H1 (cell line): ENCODE measurements around the gene TXNRD2. TPM values are rescaled to one million over a fixed set of nuclear protein-coding genes. Genes with fewer than 3 reads are reported as not detected.

ENCODE experiments used
- CTCF ChIA-PET: fragments of 300-600 bp; sonication (Branson Sonifier 250); formaldehyde crosslinking; loops from one replicate; lab custom pipeline; 2021; ENCODE audit not compliant: partially characterized antibody; lab: Charles Lee
- POLR2A ChIA-PET: fragments of 300-600 bp; sonication (Branson Sonifier 250); formaldehyde crosslinking; loops from one replicate; lab custom pipeline; 2021; ENCODE audit warnings: inconsistent platforms; ENCODE audit not compliant: partially characterized antibody; lab: Charles Lee
- DNase-seq, 2 experiments: peaks; one replicate each; pipeline versions ENCODE4 v3.0.0 to v3.0.0-alpha.2; 2010 to 2022; ENCODE audit warnings: low spot score in 2 of 2, low read depth in 1 of 2, mixed read lengths in 1 of 2
- FAIRE-seq: peaks from 2 replicates; lab custom pipeline; 2011; peaks lifted over from hg19 to GRCh38; lab: Jason Lieb, UNC
- H2AFZ ChIP-seq: 2 replicates; pipeline ENCODE4 v1.8.1; 2012; ENCODE audit warnings: low read length, inconsistent platforms
- H2AK5ac ChIP-seq: 2 replicates; pipeline ENCODE4 v1.6.1; 2013; ENCODE audit warnings: low read depth, low read length
- H2BK120ac ChIP-seq: replicated peaks from 2 replicates; pipeline ENCODE3; 2013; ENCODE audit warnings: low read depth, low read length, inconsistent platforms
- H2BK12ac ChIP-seq: 2 replicates; pipeline ENCODE4 v1.6.1; 2013; ENCODE audit warnings: low read depth, low read length
- H2BK15ac ChIP-seq: 2 replicates; pipeline ENCODE4 v1.6.1; 2013; ENCODE audit warnings: low read length
- H2BK20ac ChIP-seq: 2 replicates; pipeline ENCODE4 v1.6.1; 2013; ENCODE audit warnings: low read length
- H2BK5ac ChIP-seq: 2 replicates; pipeline ENCODE4 v1.6.1; 2013; ENCODE audit warnings: low read depth, low read length
- H3K14ac ChIP-seq: 2 replicates; pipeline ENCODE4 v1.6.1; 2013; ENCODE audit warnings: inconsistent platforms; ENCODE audit not compliant: insufficient read length
- H3K18ac ChIP-seq: 2 replicates; pipeline ENCODE4 v1.6.1; 2013; ENCODE audit warnings: low read length; ENCODE audit errors: extremely low read depth
- H3K23ac ChIP-seq: 2 replicates; pipeline ENCODE4 v1.6.1; 2013; ENCODE audit warnings: inconsistent platforms; ENCODE audit not compliant: insufficient read length
- H3K23me2 ChIP-seq: 2 replicates; pipeline ENCODE4 v1.6.1; 2013; ENCODE audit warnings: low read depth, low read length
- H3K27ac ChIP-seq: 2 replicates; pipeline ENCODE4 v1.6.1; 2011; ENCODE audit warnings: low read depth, low read length, inconsistent platforms
- H3K27me3 ChIP-seq, 4 experiments: replicated peaks in 1 of 4; 1 replicate in 1 of 4; 2 replicates in 3 of 4; pipeline versions ENCODE4 v1.6.1 to v1.8.1; 2011 to 2013; ENCODE audit warnings: low read length in 3 of 4, mild to moderate bottlenecking in 3 of 4, inconsistent platforms in 2 of 4, mixed read lengths in 2 of 4, moderate library complexity in 1 of 4; ENCODE audit not compliant: control insufficient read depth in 3 of 4, insufficient read depth in 3 of 4; ENCODE audit errors: extremely low read depth in 1 of 4
- H3K36me3 ChIP-seq, 4 experiments: 2 replicates each; pipeline versions ENCODE4 v1.6.1 to v1.8.1; 2011 to 2013; ENCODE audit warnings: mild to moderate bottlenecking in 4 of 4, low read length in 3 of 4, moderate library complexity in 2 of 4, control low read depth in 1 of 4, inconsistent platforms in 1 of 4; ENCODE audit not compliant: insufficient read depth in 4 of 4, control insufficient read depth in 2 of 4
- H3K4ac ChIP-seq: replicated peaks from 2 replicates; pipeline ENCODE3; 2013; ENCODE audit warnings: low read length, low read depth, mixed read lengths, inconsistent platforms; ENCODE audit not compliant: insufficient read length
- H3K4me1 ChIP-seq, 4 experiments: replicated peaks in 1 of 4; 1 replicate in 1 of 4; 2 replicates in 3 of 4; pipeline versions ENCODE4 v1.6.1 to v1.8.1; 2011 to 2013; ENCODE audit warnings: low read length in 3 of 4, inconsistent platforms in 2 of 4, mixed read lengths in 1 of 4; ENCODE audit not compliant: insufficient read depth in 4 of 4, control insufficient read depth in 3 of 4
- H3K4me2 ChIP-seq, 2 experiments: 2 replicates each; pipeline versions ENCODE4 v1.6.1 to v1.8.1; 2011 to 2013; ENCODE audit warnings: low read depth in 2 of 2, low read length in 2 of 2, control low read depth in 1 of 2, inconsistent platforms in 1 of 2, mild to moderate bottlenecking in 1 of 2; ENCODE audit not compliant: insufficient read depth in 1 of 2
- H3K4me3 ChIP-seq, 4 experiments: fragments of 200-600, 300-600 bp in 1 of 4; sonication (generic), shearing (Covaris generic), sonication (Bioruptor Twin) in 1 of 4; 2 replicates each; pipeline versions ENCODE4 v1.5.1 to v1.8.1; 2011 to 2016; ENCODE audit warnings: low read length in 4 of 4, low read depth in 3 of 4, control low read depth in 2 of 4, inconsistent platforms in 2 of 4, mild to moderate bottlenecking in 2 of 4, mixed read lengths in 1 of 4, moderate library complexity in 1 of 4; ENCODE audit not compliant: insufficient read depth in 2 of 4; ENCODE audit errors: extremely low read depth in 1 of 4
- H3K56ac ChIP-seq: replicated peaks from 2 replicates; pipeline ENCODE3; 2013; ENCODE audit warnings: low read depth, mild to moderate bottlenecking, mixed read lengths, low read length, inconsistent platforms; ENCODE audit not compliant: insufficient read length
- H3K79me1 ChIP-seq: 2 replicates; pipeline ENCODE4 v1.6.1; 2013; ENCODE audit warnings: low read depth, low read length, control low read depth
- H3K79me2 ChIP-seq, 2 experiments: 2 replicates each; pipeline versions ENCODE4 v1.6.1 to v1.8.1; 2012 to 2013; ENCODE audit warnings: low read length in 2 of 2, mild to moderate bottlenecking in 2 of 2, inconsistent platforms in 1 of 2; ENCODE audit not compliant: insufficient read depth in 2 of 2, control insufficient read depth in 1 of 2
- H3K9ac ChIP-seq, 4 experiments: replicated peaks in 1 of 4; 1 replicate in 1 of 4; 2 replicates in 3 of 4; pipeline versions ENCODE4 v1.6.1 to v1.8.1; 2011 to 2013; ENCODE audit warnings: low read depth in 3 of 4, low read length in 3 of 4, control low read depth in 2 of 4, mild to moderate bottlenecking in 2 of 4, moderate library complexity in 2 of 4, inconsistent platforms in 1 of 4; ENCODE audit errors: extremely low read depth in 1 of 4
- H3K9me3 ChIP-seq, 2 experiments: 2 replicates each; pipeline versions ENCODE4 v1.6.1 to v1.8.1; 2012 to 2013; ENCODE audit warnings: mild to moderate bottlenecking in 2 of 2, moderate library complexity in 2 of 2, control low read depth in 1 of 2, inconsistent platforms in 1 of 2, low read depth in 1 of 2, low read length in 1 of 2, mixed read lengths in 1 of 2; ENCODE audit not compliant: insufficient read depth in 2 of 2
- H4K20me1 ChIP-seq, 2 experiments: replicated peaks in 1 of 2; 2 replicates each; pipeline versions ENCODE3 to v1.8.1; 2011 to 2013; ENCODE audit warnings: inconsistent platforms in 2 of 2, low read length in 2 of 2, mild to moderate bottlenecking in 1 of 2; ENCODE audit not compliant: insufficient read depth in 2 of 2, control insufficient read depth in 1 of 2
- H4K5ac ChIP-seq: 2 replicates; pipeline ENCODE4 v1.6.1; 2013; ENCODE audit warnings: low read length, low read depth, mixed read lengths, inconsistent platforms; ENCODE audit not compliant: insufficient read length
- H4K8ac ChIP-seq: 2 replicates; pipeline ENCODE4 v1.8.0; 2013; ENCODE audit warnings: mild to moderate bottlenecking, moderate library complexity, low read length, inconsistent platforms; ENCODE audit not compliant: insufficient read depth; ENCODE audit errors: extremely low read depth
- H4K91ac ChIP-seq: replicated peaks from 2 replicates; pipeline ENCODE3; 2013; ENCODE audit warnings: low read length, mixed read lengths, inconsistent platforms; ENCODE audit not compliant: insufficient read length
- ASH2L ChIP-seq: fragments of 200-600, 300-600 bp; sonication (generic); IDR thresholded peaks from one replicate; pipeline ENCODE4 v1.7.1; 2017; ENCODE audit warnings: low read length
- BCL11A ChIP-seq, 2 experiments: IDR thresholded peaks; one replicate each; pipeline ENCODE4 v1.6.1; 2011; ENCODE audit warnings: low read depth in 2 of 2, low read length in 2 of 2, mild to moderate bottlenecking in 2 of 2
- CBX5 ChIP-seq: fragments of 300-800, 300-1000 bp; sonication (generic); IDR thresholded peaks from 2 replicates; pipeline ENCODE4 v1.7.1; 2016; ENCODE audit warnings: antibody characterized with exemption, low read length, low read depth
- CHD1 ChIP-seq: IDR thresholded peaks from 2 replicates; pipeline ENCODE4 v1.6.1; 2012; ENCODE audit warnings: low read depth, low read length, improper control_type of control experiment
- EZH2 ChIP-seq: fragments of 200-600 bp; sonication (generic); IDR thresholded peaks from 2 replicates; pipeline ENCODE4 v1.7.1; 2012; ENCODE audit warnings: low read depth, mild to moderate bottlenecking, moderate library complexity, low read length, inconsistent platforms; ENCODE audit not compliant: severe bottlenecking
- JUN ChIP-seq: IDR thresholded peaks from 2 replicates; pipeline ENCODE4 v1.6.1; 2011; ENCODE audit warnings: low read depth, mild to moderate bottlenecking, improper control_type of control experiment, low read length
- KDM5A ChIP-seq: fragments of 200-600 bp; IDR thresholded peaks from 2 replicates; pipeline ENCODE4 v1.7.1; 2012; ENCODE audit warnings: mild to moderate bottlenecking, low read length, inconsistent platforms, mixed read lengths
- MAFK ChIP-seq: IDR thresholded peaks from 2 replicates; pipeline ENCODE4 v1.6.1; 2012; ENCODE audit warnings: low read depth, mild to moderate bottlenecking, improper control_type of control experiment, low read length
- RAD21 ChIP-seq, 2 experiments: IDR thresholded peaks in 1 of 2; conservative IDR thresholded peaks in 1 of 2; 2 replicates each; pipeline ENCODE4 v1.6.1; 2011; ENCODE audit warnings: low read depth in 2 of 2, low read length in 2 of 2, improper control_type of control experiment in 1 of 2, inconsistent platforms in 1 of 2, mild to moderate bottlenecking in 1 of 2, moderate library complexity in 1 of 2
- RFX5 ChIP-seq: IDR thresholded peaks from 2 replicates; pipeline ENCODE4 v1.6.1; 2011; ENCODE audit warnings: low read depth, low read length, improper control_type of control experiment, borderline replicate concordance
- SIX5 ChIP-seq: IDR thresholded peaks from 2 replicates; pipeline ENCODE4 v1.6.1; 2011; ENCODE audit warnings: mild to moderate bottlenecking, low read depth, low read length
- TAF1 ChIP-seq: IDR thresholded peaks from 2 replicates; pipeline ENCODE4 v1.6.1; 2011; ENCODE audit warnings: mild to moderate bottlenecking, low read depth, low read length
- WGBS, 2 experiments: shearing (Covaris generic) in 1 of 2; methylation state at CpG; one replicate each; pipeline versions ENCODE4 v1.1.6 to v1.1.7; 2013 to 2015; ENCODE audit warnings: low lambda C conversion rate in 2 of 2, mixed read lengths in 2 of 2, inconsistent platforms in 1 of 2, low coverage in 1 of 2, missing lambda C conversion rate in 1 of 2; ENCODE audit not compliant: insufficient replicate concordance in 2 of 2, insufficient coverage in 1 of 2, insufficient read length in 1 of 2; ENCODE audit errors: extremely low coverage in 1 of 2, missing lambda C conversion rate in 1 of 2; 5-methylcytosine and 5-hydroxymethylcytosine counted together
- polyA plus RNA-seq, 7 experiments: library from polyadenylated mRNA; depleted of rRNA in 3 of 7; stranded (reverse) in 5 of 7; unstranded in 2 of 7; fragments of >200 nt in 5 of 7; fragments of 200-250 nt in 2 of 7; gene quantifications; 1 replicate in 5 of 7; 2 replicates in 1 of 7; 4 replicates in 1 of 7; pipeline versions ENCODE4 v1.2.1 to v1.2.3, GENCODE V29; 2011 to 2013; ENCODE audit warnings: missing spikeins in 2 of 7, mixed read lengths in 2 of 7
- total RNA-seq: library from RNA; stranded (reverse); fragmentation: NEBNext Ultra II Directional; extraction: Animal tissue kit (Norgen Biotek cat#: 25700); gene quantifications from 2 replicates; pipeline ENCODE4 v1.2.1, GENCODE V29; 2021

Gene TXNRD2
- total and polyA plus RNA-seq, 2 of the 8 experiments (the other 6 are each of a cell fraction or from before 2014, with no cell fraction given) = 14.8 to 21.9 TPM

- CTCF ChIA-PET = interaction anchor here (0.8 to 2.0 kb wide), 11 partner anchors 9 to 106 kb away, joined by 3 to 6 read pairs (median 4); partner anchors contain the start of genes GNB1L and RTL10
- Histone ChIP-seq H3K4me1 (peaks cover 0 to 3% (median 0%) of the 10 kb centered on the region in 4 experiments; a peak in 4 of 7 replicates), H3K27me3 (no peaks in the 10 kb centered on the region), H3K27ac (no peak overlapping the region), H3K79me1 (no peaks in the 10 kb centered on the region; the same call in 1 of the 2 replicates), H3K9ac (no peak overlapping the region), H2BK12ac (no peak overlapping the region), H3K9me3 (no peaks in the 10 kb centered on the region), H3K23ac (no peak overlapping the region), H3K4me2 (no peak overlapping the region), H3K23me2 (no peaks in the 10 kb centered on the region), H2BK20ac (no peak overlapping the region), H4K5ac (no peak overlapping the region), H3K4me3 (no peak overlapping the region), H3K79me2 (no peaks in the 10 kb centered on the region; a peak in 1 of 4 replicates), H3K36me3 (no peaks in the 10 kb centered on the region), H2BK120ac (no peak overlapping the region), H3K4ac (no peak overlapping the region), H2BK15ac (no peak overlapping the region), H4K8ac (no peak overlapping the region), H4K20me1 (peaks cover 10 to 21% of the 10 kb centered on the region in 2 experiments), H4K91ac (no peak overlapping the region), H3K56ac (no peak overlapping the region), H3K18ac (no peak overlapping the region; the same call in 1 of the 2 replicates), H2AK5ac (0 out of 2 replicates have a peak overlapping the region, but pooled peaks have one; percentile 65), H2BK5ac (no peak overlapping the region), H3K14ac (no peak overlapping the region), H2AFZ (no peak overlapping the region)
- POLR2A ChIA-PET = interaction anchor here (0.6 to 2.2 kb wide), 4 partner anchors 8 to 14 kb away, joined by 3 to 6 read pairs (median 3); no protein-coding TSS in a partner anchor
- FAIRE-seq (no peak), DNase-seq (no peak)
- whole genome bisulfite sequencing, 2 experiments = 89 to 100% methylated on average over 1 to 8 of the region's 8 CpGs
- TF ChIP-seq BCL11A (IDR thresholded peaks at IDR 0.05; ENCODE audit: low read depth in 2 of 2, low read length in 2 of 2) (no peak), KDM5A (no peak), JUN (no peak), SIX5 (no peak), CHD1 (no peak), MAFK (no peak), RFX5 (no peak), EZH2 (no peak), RAD21 (IDR thresholded peaks at IDR 0.05 in 1 of 2, conservative IDR thresholded peaks at IDR 0.05 in 1 of 2; ENCODE audit: low read depth in 2 of 2, low read length in 2 of 2) (no peak), TAF1 (no peak), ASH2L (no peak), CBX5 (no peak)
Observed at GRCh38 chr22:19841641-19842392, 99.8 kb downstream of the TXNRD2 start.
